ENCODE measurements around the gene DOCK2. TPM values are rescaled to one million over a fixed set of nuclear protein-coding genes. Genes with fewer than 3 reads are reported as not detected.

DOCK2 gene
- total RNA-seq, 2 experiments from 2014 or later: 318 to 320 TPM

Small RNA genes lying within 50 kb of the gene (microRNA-seq; reads per million reads assigned to microRNA genes)
- not detected for gene MIR378E

Other genes with a start within 250 kb of the DOCK2 start
- gene SPDL1, start 53.5 kb upstream of the DOCK2 start, total RNA-seq: 10 to 100 TPM; 63.6 to 64.1 TPM